ENCODE results near the gene UGP2. TPM values are rescaled to one million over a fixed set of nuclear protein-coding genes. Genes with fewer than 3 reads are reported as not detected.
A peak's percentile ranks its signal among the peaks of the same experiment; 100 is the strongest.

UGP2 gene
- total RNA-seq, 6 donors from 2014 or later = 99.3 to 162 (median 115) TPM

GRCh38 chr2:63837036-63837594, 4.6 kb upstream of the UGP2 start:
- WGBS, 2 donors = 75 to 76% methylated on average over 2 of the region's 2 CpGs
- H3K4me1 ChIP-seq = peaks cover 3 to 8% (median 6%) of the 10 kb centered on the region in 4 donors
- DNase-seq = no peak
- no peak for TF ChIP-seq EP300 (IDR thresholded peaks at IDR 0.05)
- TF ChIP-seq POLR2A (IDR thresholded peaks at IDR 0.05) = no peak
- TF ChIP-seq POLR2AphosphoS5 (IDR thresholded peaks at IDR 0.05) = no peak
- no peak for TF ChIP-seq CTCF (IDR thresholded peaks at IDR 0.05)
- H3K9me3 ChIP-seq = no peaks in the 10 kb centered on the region
- H3K36me3 ChIP-seq = no peaks in the 10 kb centered on the region
- H3K27ac ChIP-seq = no peak overlapping the region
- no peak for ATAC-seq (ENCODE audit: low FRiP score in 2 of 2)
- no peak overlapping the region for H3K4me3 ChIP-seq
- H3K27me3 ChIP-seq = no peaks in the 10 kb centered on the region

GRCh38 chr2:63840081-63840784, 1.5 kb upstream of the UGP2 start:
- no peaks in the 10 kb centered on the region for H3K9me3 ChIP-seq
- ATAC-seq (ENCODE audit: low FRiP score in 2 of 2) = peak; percentile 1 to 27
- H3K36me3 ChIP-seq = no peaks in the 10 kb centered on the region
- WGBS, 2 donors = 14 to 15% methylated on average over 18 to 24 of the region's 24 CpGs
- H3K27me3 ChIP-seq = no peaks in the 10 kb centered on the region
- no peak for TF ChIP-seq POLR2AphosphoS5 (IDR thresholded peaks at IDR 0.05)
- TF ChIP-seq CTCF (IDR thresholded peaks at IDR 0.05) = no peak
- no peak for TF ChIP-seq EP300 (IDR thresholded peaks at IDR 0.05)
- no peak for TF ChIP-seq POLR2A (IDR thresholded peaks at IDR 0.05)
- DNase-seq = no peak
- H3K4me1 ChIP-seq = peaks cover 17 to 29% (median 26%) of the 10 kb centered on the region in 4 donors
- H3K4me3 ChIP-seq = peak overlapping the region; percentile 43 to 89 (median 70)
- peak overlapping the region; percentile 97 to 100 (median 98) for H3K27ac ChIP-seq

GRCh38 chr2:63840785-63841253, 877 bp upstream of the UGP2 start:
- DNase-seq (peak; percentile 99 to 100), ATAC-seq (ENCODE audit: low FRiP score in 2 of 2) (peak; percentile 97 to 98)
- TF ChIP-seq POLR2A (IDR thresholded peaks at IDR 0.05) (peak; percentile 81 to 100 (median 93)), CTCF (IDR thresholded peaks at IDR 0.05) (peak in 4 of 6 experiments; percentile 22 to 55 (median 44)), EP300 (IDR thresholded peaks at IDR 0.05) (no peak), POLR2AphosphoS5 (IDR thresholded peaks at IDR 0.05) (peak; percentile 99 to 100)
- peaks cover 23 to 32% (median 31%) of the 10 kb centered on the region in 4 donors for H3K4me1 ChIP-seq
- H3K4me3 ChIP-seq = peak overlapping the region; percentile 66 to 89 (median 80)
- no peaks in the 10 kb centered on the region for H3K36me3 ChIP-seq
- no peaks in the 10 kb centered on the region for H3K27me3 ChIP-seq
- peak overlapping the region; percentile 97 to 100 (median 98) for H3K27ac ChIP-seq
- no peaks in the 10 kb centered on the region for H3K9me3 ChIP-seq
- whole genome bisulfite sequencing, 2 donors = 0% methylated on average over 12 to 33 of the region's 34 CpGs

GRCh38 chr2:63842149-63843061, 709 bp downstream of the UGP2 start:
- ATAC-seq (ENCODE audit: low FRiP score in 2 of 2) = peak in 1 of 2 donors; percentile 40
- DNase-seq = peak in 1 of 2 donors; percentile 66
- 3 to 5% methylated on average over 24 of the region's 24 CpGs for WGBS, 2 donors

More at GRCh38 chr2:63842149-63843061, 709 bp downstream of the UGP2 start:
- Histone ChIP-seq H3K9me3 (no peaks in the 10 kb centered on the region), H3K4me3 (peak overlapping the region; percentile 66 to 89 (median 80)), H3K36me3 (no peaks in the 10 kb centered on the region), H3K27ac (peak overlapping the region; percentile 97 to 100 (median 98)), H3K4me1 (peaks cover 30 to 44% (median 40%) of the 10 kb centered on the region in 4 donors), H3K27me3 (no peaks in the 10 kb centered on the region)
- TF ChIP-seq EP300 (IDR thresholded peaks at IDR 0.05) (no peak), CTCF (IDR thresholded peaks at IDR 0.05) (no peak), POLR2A (IDR thresholded peaks at IDR 0.05) (peak in 3 of 4 donors; percentile 34 to 62 (median 44)), POLR2AphosphoS5 (IDR thresholded peaks at IDR 0.05) (peak; percentile 27 to 72)

All from upper lobe of left lung (tissue), 6 donors.